HuH-7.5 (cell line): ENCODE results near the gene VSTM2B.
"Not testable (repeated sequence)": the region's sequence is repeated elsewhere in the genome, so short reads cannot be mapped to it uniquely, and the experiment has no call there.

Experiments used
- DNase-seq: peaks from one replicate; pipeline ENCODE4 v3.0.0; 2011; ENCODE audit warnings: low spot score

VSTM2B gene

GRCh38 chr19:29525901-29526729 lies at the start of gene VSTM2B:
TSS of gene VSTM2B (plus strand) at chr19:29525994. CDS start at chr19:29526584, 590 bp downstream.
- no peak for DNase-seq

GRCh38 chr19:29476528-29476927 lies 49.3 kb upstream of the VSTM2B start:
- no peak for DNase-seq

DNA sequence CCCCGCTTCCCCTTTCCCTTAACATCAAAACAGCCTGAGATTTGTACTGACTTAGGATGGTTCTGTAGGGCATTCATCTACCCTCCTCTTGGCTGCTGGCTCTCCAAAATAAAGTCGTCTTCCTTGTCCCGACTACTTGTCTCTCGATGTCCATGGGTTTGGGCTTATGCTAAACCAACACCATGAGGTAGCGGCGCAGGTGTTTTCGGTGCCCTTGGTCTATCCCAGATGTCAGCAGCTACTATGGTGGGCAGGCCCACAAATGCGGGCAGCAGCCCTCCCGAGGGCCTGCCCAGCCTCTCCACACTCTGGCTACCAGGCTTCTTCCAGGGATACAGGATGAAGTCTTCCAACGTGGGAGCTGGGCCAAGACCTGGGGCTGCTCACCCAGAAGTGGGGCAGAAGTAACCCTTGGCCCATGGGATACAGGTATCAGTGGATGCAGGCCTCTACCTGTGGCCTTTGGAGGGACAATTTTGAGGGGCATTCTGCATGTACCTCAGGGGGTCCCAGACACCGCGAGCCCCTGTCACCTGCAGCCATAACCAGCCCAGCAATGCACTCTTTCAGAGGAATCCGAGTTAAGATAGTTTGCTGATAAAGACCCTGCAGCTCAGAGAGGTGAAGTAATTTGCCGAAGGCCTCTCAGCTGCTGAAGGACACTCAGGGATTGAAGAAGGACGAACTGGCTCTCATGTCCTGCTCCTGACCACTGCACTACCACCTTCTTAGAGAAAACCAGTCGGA lies 47.8 kb upstream of the VSTM2B start:
- no peak for DNase-seq

DNA sequence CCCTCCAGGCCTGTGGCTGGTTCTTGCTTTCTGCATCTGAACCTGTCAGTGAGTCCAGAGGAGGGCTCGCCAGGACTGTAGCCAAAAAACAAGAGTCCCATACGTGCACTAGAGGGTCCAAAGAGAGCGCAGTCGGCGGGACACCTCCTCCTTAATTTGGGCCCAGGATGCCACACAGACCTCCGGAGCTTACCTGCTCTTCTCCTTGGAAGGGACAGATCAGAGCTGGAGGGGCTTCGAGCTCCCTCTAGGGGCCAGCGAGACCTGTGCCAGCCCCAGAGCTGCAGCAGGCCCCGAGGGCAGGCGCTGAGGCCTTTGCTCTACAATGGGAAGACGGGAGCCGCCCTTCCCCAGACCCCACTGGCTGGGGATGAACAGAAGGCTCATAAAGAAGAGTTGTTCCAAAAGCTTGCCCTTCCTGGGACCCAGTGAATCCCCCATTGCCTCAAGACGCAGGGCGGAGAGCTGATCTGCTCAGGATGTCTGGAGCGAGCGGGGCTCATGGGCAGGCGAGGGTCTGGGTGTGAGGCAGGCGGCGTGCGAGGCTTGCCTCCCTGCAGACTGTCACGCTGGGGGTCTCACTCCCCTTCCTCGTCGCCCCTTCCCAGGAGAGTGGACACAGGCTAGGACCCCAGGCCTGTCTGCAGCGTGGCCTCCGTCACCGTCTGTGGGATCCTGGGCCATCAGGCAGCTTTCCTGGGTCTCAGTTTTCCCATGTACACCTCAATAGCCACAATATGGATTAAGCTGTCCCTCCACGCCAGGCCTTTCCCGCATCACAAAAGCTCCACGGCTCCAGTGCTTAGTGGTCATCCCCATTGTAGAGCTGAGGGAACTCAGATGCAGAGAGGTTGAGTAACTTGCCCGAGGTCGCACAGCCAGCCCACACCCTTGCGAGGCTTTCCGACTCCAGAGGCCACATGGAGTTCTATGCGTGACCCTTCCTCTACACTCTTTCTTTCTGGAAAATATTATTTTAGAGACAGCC lies 46.9 kb upstream of the VSTM2B start:
- no peak for DNase-seq

DNA sequence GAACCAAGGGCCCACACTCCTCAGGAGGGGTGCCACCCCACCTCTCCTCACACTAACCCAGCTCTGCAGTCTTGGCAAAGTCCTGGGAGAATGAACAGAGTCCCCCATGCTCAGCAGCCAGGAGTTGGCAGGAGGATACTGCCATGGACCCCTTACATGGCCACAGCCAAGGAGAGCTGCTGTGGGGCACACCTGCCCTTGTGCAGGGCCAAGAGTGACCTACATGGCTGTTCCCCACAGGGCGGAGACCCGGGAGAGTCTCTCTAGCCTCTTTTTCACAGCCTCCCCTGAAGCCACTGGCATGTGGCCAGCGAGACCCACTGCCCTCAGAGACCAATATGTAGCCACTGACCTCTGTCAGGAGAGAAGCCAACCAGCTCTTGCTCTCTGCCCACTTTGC lies 45.9 kb upstream of the VSTM2B start:
- DNase-seq = no peak

DNA sequence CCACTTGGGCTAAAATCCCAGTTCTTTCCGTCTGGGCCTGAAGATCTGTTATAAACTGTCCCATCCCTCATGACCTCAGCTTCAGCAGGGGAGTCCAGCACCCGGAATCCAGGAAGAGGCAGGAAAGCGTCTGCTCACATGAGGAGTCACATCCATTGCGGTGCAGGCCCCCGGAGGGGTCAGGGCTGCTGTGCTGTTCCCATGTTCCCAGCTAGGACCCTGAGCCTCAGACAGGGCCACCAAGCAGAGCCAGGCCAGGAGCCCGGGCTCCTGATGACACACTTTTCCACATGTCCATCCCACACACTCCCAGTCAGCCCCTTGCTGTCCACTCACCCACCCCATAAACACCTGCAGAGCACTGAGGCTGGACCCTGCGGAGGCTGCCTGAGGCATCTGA lies 45.3 kb upstream of the VSTM2B start:
- no peak for DNase-seq

- no peak for DNase-seq
Observed at GRCh38 chr19:29482855-29483640, 42.7 kb upstream of the VSTM2B start.

DNA sequence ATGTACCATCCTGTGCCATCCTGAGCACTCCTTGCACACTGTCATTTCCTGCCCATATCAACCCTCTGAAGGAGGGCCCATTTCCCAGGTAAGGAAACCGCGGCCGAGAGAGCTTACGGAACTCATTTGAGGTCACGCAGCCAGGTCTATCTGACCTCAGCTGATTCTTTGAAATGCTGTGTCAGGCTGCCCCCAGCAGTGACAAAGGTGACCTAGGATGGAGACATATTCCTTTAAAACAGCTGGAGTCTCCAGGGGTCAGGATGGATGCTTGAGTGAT lies 42.2 kb upstream of the VSTM2B start:
- no peak for DNase-seq

DNA sequence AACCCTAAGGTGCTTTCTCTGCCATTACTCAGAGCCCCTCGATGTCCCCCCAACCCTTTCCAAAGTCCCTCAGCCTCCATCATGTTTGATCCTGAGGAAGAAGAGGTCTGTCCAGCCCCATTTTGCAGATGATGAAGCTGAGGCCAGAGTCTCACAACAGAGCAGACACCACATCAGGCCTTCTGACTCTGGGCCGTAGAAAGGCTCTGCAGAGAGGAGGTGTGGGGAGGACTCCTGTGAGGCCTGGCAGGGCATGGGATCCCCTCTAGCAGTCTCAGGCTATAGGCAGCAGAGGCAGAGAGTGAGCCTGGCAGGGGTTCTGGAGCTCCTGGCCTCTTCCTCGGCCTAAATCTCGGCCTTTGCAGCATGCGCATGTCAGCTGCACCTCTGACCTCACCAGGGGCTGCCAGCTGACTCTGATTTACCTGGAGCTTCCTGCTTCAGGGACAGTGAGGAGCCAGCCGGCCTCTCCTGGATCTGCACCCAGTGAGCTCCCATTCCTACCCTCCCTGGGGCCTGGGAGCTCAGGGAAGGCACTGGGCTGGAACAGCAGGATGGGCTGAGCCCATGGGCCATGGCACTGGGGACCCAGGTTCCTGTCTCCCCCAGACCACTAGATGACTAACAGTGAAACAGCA lies 41.7 kb upstream of the VSTM2B start:
- no peak for DNase-seq

DNA sequence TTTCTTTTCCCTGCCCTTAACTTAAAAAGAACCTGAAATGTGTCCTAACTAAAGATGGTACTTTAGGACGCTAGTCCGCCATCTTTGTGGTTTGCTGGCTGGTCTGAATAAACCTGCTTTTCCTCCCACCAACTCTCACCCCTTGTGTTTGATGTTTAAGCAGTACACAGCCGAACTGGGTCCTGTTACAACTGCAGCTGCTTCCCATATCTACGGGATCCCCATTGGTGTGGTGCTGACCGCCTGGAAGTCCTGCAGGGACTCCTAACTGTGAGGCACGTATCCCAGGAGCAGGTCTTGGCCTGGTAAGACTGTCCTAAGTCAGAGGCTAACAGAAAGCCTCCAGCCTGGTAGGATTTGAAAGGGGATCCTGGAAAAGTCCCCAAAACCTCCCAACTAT lies 40.9 kb upstream of the VSTM2B start:
- no peak for DNase-seq

DNA sequence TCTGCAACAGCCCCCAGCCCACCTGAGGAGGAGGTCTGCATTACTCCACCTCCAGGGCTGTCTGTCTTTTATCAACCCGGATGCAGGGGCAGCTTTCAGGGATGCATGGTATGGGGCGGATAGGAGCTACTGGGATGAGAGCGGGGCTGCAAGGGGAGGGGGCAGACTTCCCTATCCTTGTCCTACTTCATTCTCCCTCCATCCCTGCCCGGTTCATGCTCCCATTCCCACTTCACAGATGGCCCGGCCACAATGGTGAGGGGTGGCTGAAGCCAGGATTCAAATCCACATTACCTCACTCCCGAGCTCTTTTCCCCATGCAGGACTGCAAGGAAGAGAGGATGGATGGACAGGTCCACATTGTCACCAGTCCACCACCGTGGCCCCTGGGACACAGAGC lies 40.5 kb upstream of the VSTM2B start:
- DNase-seq = no peak

DNA sequence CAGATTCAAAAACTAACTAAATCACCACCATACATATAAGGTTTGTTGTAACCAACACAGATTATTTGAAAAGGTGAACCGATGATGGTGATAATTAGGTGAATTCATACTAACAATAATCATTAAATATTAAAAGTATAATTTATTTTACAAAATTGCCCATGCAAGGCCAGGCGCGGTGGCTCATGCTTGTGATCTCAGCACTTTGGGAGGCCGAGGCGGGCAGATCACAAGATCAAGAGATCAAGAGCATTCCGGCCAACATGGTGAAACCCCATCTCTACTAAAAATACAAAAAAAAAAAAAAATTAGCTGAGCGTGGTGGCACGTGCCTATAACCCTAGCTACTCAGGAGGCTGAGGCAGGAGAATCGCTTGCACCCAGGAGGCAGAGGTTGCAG lies 38.8 kb upstream of the VSTM2B start:
- DNase-seq = not testable (repeated sequence)

GRCh38 chr19:29487432-29487831 lies 38.4 kb upstream of the VSTM2B start:
- no peak for DNase-seq

GRCh38 chr19:29488316-29488715 lies 37.5 kb upstream of the VSTM2B start:
- no peak for DNase-seq

- no peak for DNase-seq
Observed at GRCh38 chr19:29489172-29489951, 36.4 kb upstream of the VSTM2B start.

- no peak for DNase-seq
Observed at GRCh38 chr19:29491491-29491890, 34.3 kb upstream of the VSTM2B start.

DNA sequence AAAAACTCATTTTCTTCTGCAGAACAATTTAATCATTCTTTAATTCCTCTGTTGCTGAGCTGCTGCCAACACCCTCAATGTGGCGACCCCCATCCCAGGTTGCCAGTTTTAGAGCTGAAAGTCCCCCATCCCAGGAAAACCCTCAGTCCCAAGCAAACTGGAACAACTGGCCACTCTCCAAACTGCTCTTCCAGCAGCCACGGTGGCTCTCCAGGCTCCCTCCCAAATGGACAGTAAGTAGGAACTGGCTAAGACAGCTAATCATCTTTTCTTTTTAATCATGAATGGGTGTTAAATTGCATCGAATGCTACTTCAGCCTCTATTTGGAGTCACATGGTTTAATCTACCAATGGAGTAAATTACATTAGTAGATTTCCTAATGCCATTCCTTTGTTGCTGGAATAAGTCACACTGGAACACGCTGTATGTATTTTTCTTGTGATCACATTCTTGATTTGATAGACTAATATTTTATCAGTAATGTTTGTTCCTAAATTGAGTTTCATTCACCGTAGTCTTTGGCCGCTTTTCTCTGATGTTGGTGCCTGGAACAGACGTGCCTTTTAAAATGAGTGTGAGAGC lies 33.7 kb upstream of the VSTM2B start:
- DNase-seq = no peak

DNA sequence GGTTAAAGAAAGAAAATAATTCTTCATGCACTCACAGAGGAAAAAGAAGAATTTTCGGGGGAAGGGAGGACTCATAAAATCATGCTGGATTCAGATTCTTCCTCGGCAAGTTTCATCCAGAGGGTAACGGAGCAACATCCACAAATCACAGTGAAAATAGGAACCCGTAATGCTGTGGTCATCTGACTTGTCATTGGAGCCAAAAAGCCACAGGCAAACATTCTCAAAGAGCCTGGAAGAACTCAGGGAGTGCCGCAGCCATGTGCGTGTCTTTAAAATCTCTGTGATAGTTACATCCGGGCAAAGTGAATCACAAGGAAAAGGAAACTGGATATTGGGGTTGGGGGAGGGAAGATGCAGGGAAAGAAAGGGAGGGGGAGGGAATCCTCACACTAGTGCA lies 33.0 kb upstream of the VSTM2B start:
- DNase-seq = no peak

DNA sequence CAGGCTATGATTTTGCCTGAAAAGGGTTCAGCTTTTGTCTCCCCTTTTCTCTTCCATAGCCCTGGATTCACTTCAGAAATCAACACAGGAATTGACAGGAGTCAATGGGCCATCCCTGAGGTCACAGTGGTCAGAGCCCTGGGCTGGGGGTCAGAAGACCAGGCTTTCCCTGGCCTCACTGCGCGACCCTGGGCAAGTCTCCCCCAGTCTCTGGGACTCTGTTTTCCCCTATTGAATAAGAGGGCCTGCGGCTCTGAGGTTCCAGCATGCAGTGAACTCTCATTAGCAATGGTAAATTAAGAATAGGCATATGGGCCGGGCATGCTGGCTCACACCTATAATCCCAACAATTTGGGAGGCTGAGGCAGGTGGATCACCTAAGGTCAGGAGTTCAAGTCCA lies 30.7 kb upstream of the VSTM2B start:
- DNase-seq = no peak

GRCh38 chr19:29495901-29496441 lies 29.8 kb upstream of the VSTM2B start:
- DNase-seq = no peak
